ENCODE measurements around the gene PDIK1L. TPM values are rescaled to one million over a fixed set of nuclear protein-coding genes. Genes with fewer than 3 reads are reported as not detected.

Gene PDIK1L
- total and polyA plus RNA-seq, 2 of the 4 experiments (the other 2 are of a cell fraction) = 1.4 to 3.0 TPM

DNA sequence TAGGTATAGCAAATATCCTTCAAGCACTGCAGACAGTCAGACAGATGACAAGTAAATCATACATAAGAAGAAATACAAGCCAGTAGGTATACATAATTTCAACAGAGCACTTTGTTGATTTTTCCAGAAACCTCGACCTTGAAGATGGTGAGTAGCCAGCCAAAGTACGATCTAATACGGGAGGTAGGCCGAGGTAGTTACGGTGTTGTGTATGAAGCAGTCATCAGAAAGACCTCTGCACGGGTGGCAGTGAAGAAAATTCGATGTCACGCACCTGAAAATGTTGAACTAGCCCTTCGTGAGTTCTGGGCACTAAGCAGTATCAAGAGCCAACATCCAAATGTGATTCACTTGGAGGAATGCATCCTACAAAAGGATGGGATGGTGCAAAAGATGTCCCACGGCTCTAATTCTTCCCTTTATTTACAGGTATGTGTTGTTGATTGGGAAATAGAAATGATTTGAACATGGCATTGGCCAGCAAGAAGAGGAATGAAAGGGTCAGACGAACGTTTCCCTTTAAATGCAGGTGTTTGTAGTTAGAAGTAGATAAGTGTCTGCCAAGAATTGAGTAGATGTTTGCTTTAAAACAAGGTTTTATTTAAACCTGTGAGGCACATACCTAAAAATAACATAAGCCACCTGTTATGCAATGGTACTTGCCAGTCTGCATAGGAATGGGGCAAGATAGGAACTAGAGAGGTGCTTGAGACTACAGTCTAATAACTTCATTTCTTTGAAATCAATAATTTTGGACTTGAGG, 2.7 kb downstream of the PDIK1L start:
- ChIA-PET CTCF (no interaction called here), POLR2A (ENCODE audit: unreplicated experiment) (interaction anchor here (0.5 kb wide), 1 partner anchor 263 kb away, joined by 9 read pairs; no protein-coding TSS in a partner anchor)
- no peak overlapping the region for H3K27ac ChIP-seq (ENCODE audit: insufficient read depth, low read length)
- ATAC-seq (ENCODE audit: low read depth) = no peak
- no peak overlapping the region for H2BK15ac ChIP-seq (ENCODE audit: low read depth, low read length)
- dilution Hi-C loops (cut with HindIII; ENCODE audit: low sequenced_read_pairs, unreplicated experiment) = no loop called here
- 97% methylated on average over 8 of the region's 12 CpGs; no CpG with 5 or more reads in 1 of the 2 experiments for WGBS, 2 experiments (ENCODE audit: extremely low coverage in 2 of 2, insufficient read length in 1 of 2)
- no peak overlapping the region for H3K4ac ChIP-seq (ENCODE audit: low read depth, low read length)
- no peak overlapping the region for H4K5ac ChIP-seq (ENCODE audit: low read depth, low read length)
- H3K9me1 ChIP-seq (ENCODE audit: insufficient read depth, low read length) = peaks cover 3% of the 10 kb centered on the region; the same call in 1 of the 2 replicates
- H3K36me3 ChIP-seq (ENCODE audit: control insufficient read depth, insufficient read depth, low read length) = peaks cover 6% of the 10 kb centered on the region
- in situ Hi-C loops (cut with MboI; ENCODE audit: low sequenced_read_pairs) = no loop called here
- H4K8ac ChIP-seq (ENCODE audit: low read depth in 2 of 2, low read length in 2 of 2) = no peak overlapping the region
- no peak overlapping the region for H2BK120ac ChIP-seq (ENCODE audit: low read depth, low read length)
- TF ChIP-seq MXI1 (IDR thresholded peaks at IDR 0.05; ENCODE audit: borderline replicate concordance, low read depth, low read length) = no peak
- TF ChIP-seq USF2 (IDR thresholded peaks at IDR 0.05; ENCODE audit: low read depth, low read length) = no peak
- no peak for TF ChIP-seq SMC3 (IDR thresholded peaks at IDR 0.05; ENCODE audit: low read depth, low read length)
- no peak for TF ChIP-seq MAFK (IDR thresholded peaks at IDR 0.05; ENCODE audit: low read depth, low read length)
- no peak for TF ChIP-seq MAZ (IDR thresholded peaks at IDR 0.05; ENCODE audit: borderline replicate concordance, low read depth, low read length)
- TF ChIP-seq CHD1 (IDR thresholded peaks at IDR 0.05; ENCODE audit: low read depth, low read length) = no peak
- no peaks in the 10 kb centered on the region for H3K9me3 ChIP-seq (ENCODE audit: control insufficient read depth, insufficient read depth, low read length)
- no peak overlapping the region for H2AFZ ChIP-seq (replicated peaks; ENCODE audit: low read length, poor library complexity)
- no peak overlapping the region for H3K14ac ChIP-seq (replicated peaks; ENCODE audit: low read depth, low read length)
- no peaks in the 10 kb centered on the region for H4K20me1 ChIP-seq (ENCODE audit: insufficient read depth, low read length)
- no peaks in the 10 kb centered on the region for H3K27me3 ChIP-seq (ENCODE audit: control insufficient read depth, insufficient read depth, low read length)
- no peak overlapping the region for H3K18ac ChIP-seq (ENCODE audit: low read depth, low read length)
- no peak overlapping the region for H2AK5ac ChIP-seq (ENCODE audit: low read depth, low read length)
- DNase-seq = no peak
- no peak overlapping the region for H2AK9ac ChIP-seq (replicated peaks; ENCODE audit: low read depth, low read length, poor library complexity)
- H3K4me1 ChIP-seq (ENCODE audit: control insufficient read depth, insufficient read depth, low read length) = no peaks in the 10 kb centered on the region
- no TSS peak for BruUV-seq (replicated peaks)
- peaks cover 16 to 29% of the 10 kb centered on the region in 2 experiments for H3K79me1 ChIP-seq (ENCODE audit: low read depth in 1 of 2, low read length in 2 of 2)
- H3K23ac ChIP-seq (ENCODE audit: low read depth, low read length) = no peak overlapping the region
- intact Hi-C loops (cut with micrococcal nuclease) = no loop called here
- H4K91ac ChIP-seq (ENCODE audit: insufficient read depth, low read depth, low read length) = no peak overlapping the region
- no peak overlapping the region for H3K4me2 ChIP-seq (ENCODE audit: low read depth, low read length)
- no peak overlapping the region for H2BK5ac ChIP-seq (ENCODE audit: low read depth, low read length, poor library complexity, severe bottlenecking)
- H3K4me3 ChIP-seq (ENCODE audit: insufficient read depth, low read depth, low read length) = no peak overlapping the region
- no peak overlapping the region for H3K56ac ChIP-seq (ENCODE audit: extremely low read depth, insufficient read depth, low read length)
- no peak overlapping the region for H3K9ac ChIP-seq (ENCODE audit: low read depth, low read length)
- H2BK20ac ChIP-seq (ENCODE audit: low read depth, low read length) = no peak overlapping the region

Measured in IMR-90 (cell line).